ENCODE measurements around the gene AP2B1. TPM values are rescaled to one million over a fixed set of nuclear protein-coding genes. Genes with fewer than 3 reads are reported as not detected.

Gene AP2B1
- total RNA-seq, 2 donors from 2014 or later: 44.5 to 68.3 TPM

- H3K4me1 ChIP-seq (ENCODE audit: control insufficient read depth in 1 of 2, low read depth in 2 of 2): peaks cover 6 to 7% of the 10 kb centered on the region in 2 donors
- no peak overlapping the region for H3K27ac ChIP-seq
- no peaks in the 10 kb centered on the region for H3K9me3 ChIP-seq
- no peaks in the 10 kb centered on the region for H3K36me3 ChIP-seq
- H3K4me3 ChIP-seq: peak overlapping the region; percentile 71
- no peak for DNase-seq (ENCODE audit: low spot score)
- H3K27me3 ChIP-seq (replicated peaks; ENCODE audit: insufficient read depth): no peaks in the 10 kb centered on the region
- TF ChIP-seq CTCF (IDR thresholded peaks at IDR 0.05): no peak
- ATAC-seq (ENCODE audit: insufficient number of reproducible peaks, low FRiP score, low read depth): no peak
Measured at GRCh38 chr17:35763767-35764122, 176.6 kb downstream of the AP2B1 start.

GRCh38 chr17:35764123-35764991 lies 177.2 kb downstream of the AP2B1 start:
- peak; percentile 95 for TF ChIP-seq CTCF (IDR thresholded peaks at IDR 0.05)
- peak overlapping the region; percentile 71 for H3K4me3 ChIP-seq
- H3K27me3 ChIP-seq (replicated peaks; ENCODE audit: insufficient read depth): no peaks in the 10 kb centered on the region
- no peaks in the 10 kb centered on the region for H3K9me3 ChIP-seq
- ATAC-seq (ENCODE audit: insufficient number of reproducible peaks, low FRiP score, low read depth): peak; percentile 73
- H3K36me3 ChIP-seq: no peaks in the 10 kb centered on the region
- H3K4me1 ChIP-seq (ENCODE audit: control insufficient read depth in 1 of 2, low read depth in 2 of 2): peaks cover 6 to 7% of the 10 kb centered on the region in 2 donors
- peak; percentile 34 for DNase-seq (ENCODE audit: low spot score)
- H3K27ac ChIP-seq: no peak overlapping the region

GRCh38 chr17:35765086-35765710 lies 178.1 kb downstream of the AP2B1 start:
- Histone ChIP-seq H3K4me3 (no peak overlapping the region), H3K27ac (peak overlapping the region in 1 of 2 donors; percentile 2), H3K4me1 (ENCODE audit: control insufficient read depth in 1 of 2, low read depth in 2 of 2) (peaks cover 6 to 7% of the 10 kb centered on the region in 2 donors), H3K27me3 (replicated peaks; ENCODE audit: insufficient read depth) (no peaks in the 10 kb centered on the region), H3K36me3 (no peaks in the 10 kb centered on the region), H3K9me3 (no peaks in the 10 kb centered on the region)
- ATAC-seq (ENCODE audit: insufficient number of reproducible peaks, low FRiP score, low read depth): no peak
- DNase-seq (ENCODE audit: low spot score): no peak
- TF ChIP-seq CTCF (IDR thresholded peaks at IDR 0.05): no peak

GRCh38 chr17:35765756-35766488 lies 178.8 kb downstream of the AP2B1 start:
- no peak for ATAC-seq (ENCODE audit: insufficient number of reproducible peaks, low FRiP score, low read depth)

More at GRCh38 chr17:35765756-35766488, 178.8 kb downstream of the AP2B1 start:
- Histone ChIP-seq H3K36me3 (no peaks in the 10 kb centered on the region), H3K9me3 (no peaks in the 10 kb centered on the region), H3K27ac (no peak overlapping the region), H3K4me3 (no peak overlapping the region), H3K27me3 (replicated peaks; ENCODE audit: insufficient read depth) (no peaks in the 10 kb centered on the region), H3K4me1 (ENCODE audit: control insufficient read depth in 1 of 2, low read depth in 2 of 2) (peaks cover 6 to 7% of the 10 kb centered on the region in 2 donors)
- no peak for TF ChIP-seq CTCF (IDR thresholded peaks at IDR 0.05)
- DNase-seq (ENCODE audit: low spot score): no peak

Measured in thoracic aorta (tissue), 2 donors.